Muscle of back (tissue), 11 donors: ENCODE measurements around the gene CLEC17A. TPM values are rescaled to one million over a fixed set of nuclear protein-coding genes. Genes with fewer than 3 reads are reported as not detected.
"Not testable (repeated sequence)": the region's sequence is repeated elsewhere in the genome, so short reads cannot be mapped to it uniquely, and the experiment has no call there.

Experiments
- DNase-seq, 3 donors: peaks; one replicate each; pipeline versions ENCODE4 v3.0.0 to v3.0.0-alpha.2; 2013
- polyA plus RNA-seq, 10 donors: library from polyadenylated mRNA; unstranded; fragments of 120-200 nt; gene quantifications; one replicate each; pipeline ENCODE4 v1.2.1, GENCODE V29; 2013; ENCODE audit not compliant: insufficient read length in 10 of 10

The CLEC17A gene
- polyA plus RNA-seq, 10 donors = 0.05 to 0.21 (median 0.12) TPM; not detected in 4

DNA sequence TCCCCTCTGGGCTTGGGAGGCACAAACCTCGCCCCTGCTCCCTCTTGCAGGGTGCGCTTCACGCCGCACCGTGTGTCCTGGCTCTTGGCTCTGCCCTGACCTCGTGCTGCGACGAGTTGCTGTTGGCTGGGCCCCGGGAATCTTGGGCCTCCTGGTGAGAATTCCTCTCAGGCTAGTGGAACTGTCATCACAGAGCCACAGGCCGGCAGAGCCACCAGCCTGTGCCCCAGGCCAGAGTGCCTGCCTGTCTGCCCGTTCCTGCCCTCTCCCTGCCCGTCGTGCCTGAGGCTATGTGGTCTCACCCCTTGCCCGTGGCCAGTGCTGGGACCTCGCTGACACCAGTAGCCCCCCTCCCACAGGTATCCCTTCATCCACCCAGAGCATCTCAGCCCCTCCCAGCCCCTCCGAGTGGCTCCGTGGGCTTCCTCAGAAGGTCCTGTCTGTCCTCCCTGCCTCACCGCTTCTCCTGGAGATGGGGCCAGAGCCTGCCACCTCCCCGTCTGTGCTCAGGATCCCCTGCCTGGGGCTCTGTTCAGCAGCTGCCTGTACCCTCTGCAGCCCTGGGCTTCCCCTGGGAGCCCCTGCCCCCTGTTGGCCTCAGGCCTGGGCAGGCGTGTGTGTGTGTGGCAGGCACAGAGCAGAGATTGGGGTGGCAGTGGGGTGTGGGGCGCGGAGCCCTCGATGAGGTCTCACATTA is 24.4 kb upstream of the CLEC17A start:
- no peak for DNase-seq

DNA sequence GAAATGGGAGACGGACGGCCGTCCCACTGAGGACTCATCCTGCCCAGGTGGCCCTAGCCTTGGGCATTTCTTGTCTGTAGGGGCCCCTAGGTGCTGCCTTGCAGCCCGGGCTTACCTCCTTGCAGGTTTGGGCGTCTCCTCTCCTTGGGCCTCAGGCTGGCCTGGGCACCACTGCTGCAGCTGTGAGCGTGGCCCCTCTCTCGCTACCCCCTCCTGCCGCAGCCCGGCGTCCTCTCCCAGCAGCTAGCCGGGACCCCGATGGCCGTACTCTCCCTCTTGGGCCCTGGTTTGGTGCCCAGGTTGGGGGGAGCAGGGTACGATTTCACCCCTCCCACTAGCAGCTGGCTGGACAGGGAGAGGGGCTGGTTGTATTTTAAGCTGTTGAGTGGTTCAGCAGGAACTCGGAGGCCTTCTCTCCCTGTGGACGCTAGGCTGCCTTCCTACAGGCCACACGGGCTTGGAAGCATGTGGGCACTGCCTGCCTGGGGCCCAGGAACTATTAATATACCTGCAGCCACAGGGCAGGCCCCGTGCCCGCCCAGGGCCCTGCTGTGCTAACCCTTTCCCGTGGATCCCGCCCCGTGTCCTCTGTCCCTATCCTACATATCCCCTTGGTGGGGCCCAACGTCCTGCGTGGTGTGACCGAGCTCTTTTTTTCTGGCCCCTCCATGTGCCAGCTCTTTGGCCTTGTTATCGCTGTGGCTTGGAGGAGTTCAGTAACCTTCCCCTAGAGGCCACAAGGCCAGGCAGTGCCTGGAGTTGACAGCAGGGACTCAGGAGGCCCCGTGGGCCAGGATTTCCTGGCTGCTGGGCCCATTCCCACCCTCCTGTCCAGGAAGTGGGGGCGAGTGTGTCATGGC is 22.7 kb upstream of the CLEC17A start:
- no peak for DNase-seq

DNA sequence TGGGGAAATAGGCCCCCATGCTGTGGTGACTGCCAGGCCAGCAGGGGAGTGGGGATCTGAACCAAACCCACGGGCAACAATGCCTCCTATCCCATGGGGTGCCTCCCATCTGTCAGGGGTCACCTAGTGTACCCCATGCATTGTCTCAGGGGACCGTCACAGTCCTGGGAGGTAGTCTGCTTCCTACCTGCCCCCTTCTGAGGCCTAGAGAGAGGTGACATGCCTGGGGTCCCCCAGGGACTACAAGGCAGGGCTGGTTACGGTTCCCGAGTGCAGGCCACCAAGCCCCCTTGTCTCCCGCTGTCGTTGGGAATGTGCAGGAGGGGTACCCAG is 22.1 kb upstream of the CLEC17A start:
- DNase-seq = no peak

DNA sequence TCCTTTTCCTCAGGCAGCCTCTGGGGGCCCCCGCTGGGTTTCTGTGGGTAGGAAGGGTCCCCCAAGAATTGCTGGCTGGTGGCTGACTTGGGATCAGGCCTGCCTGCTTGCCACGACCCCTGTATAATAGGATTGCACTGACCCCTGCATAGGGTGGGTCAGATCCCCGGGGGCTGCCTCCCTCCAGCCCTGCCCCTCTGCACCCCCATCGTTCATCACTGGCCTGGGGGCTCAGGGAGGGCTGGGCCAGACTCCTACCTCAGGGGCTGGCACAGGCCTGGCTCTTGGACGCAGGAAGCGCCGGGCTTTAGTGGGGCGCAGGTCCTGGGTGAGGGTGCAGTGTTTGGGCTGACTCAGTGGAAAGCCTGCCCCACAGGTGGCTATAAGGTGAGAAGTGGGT is 21.6 kb upstream of the CLEC17A start:
- no peak for DNase-seq

DNA sequence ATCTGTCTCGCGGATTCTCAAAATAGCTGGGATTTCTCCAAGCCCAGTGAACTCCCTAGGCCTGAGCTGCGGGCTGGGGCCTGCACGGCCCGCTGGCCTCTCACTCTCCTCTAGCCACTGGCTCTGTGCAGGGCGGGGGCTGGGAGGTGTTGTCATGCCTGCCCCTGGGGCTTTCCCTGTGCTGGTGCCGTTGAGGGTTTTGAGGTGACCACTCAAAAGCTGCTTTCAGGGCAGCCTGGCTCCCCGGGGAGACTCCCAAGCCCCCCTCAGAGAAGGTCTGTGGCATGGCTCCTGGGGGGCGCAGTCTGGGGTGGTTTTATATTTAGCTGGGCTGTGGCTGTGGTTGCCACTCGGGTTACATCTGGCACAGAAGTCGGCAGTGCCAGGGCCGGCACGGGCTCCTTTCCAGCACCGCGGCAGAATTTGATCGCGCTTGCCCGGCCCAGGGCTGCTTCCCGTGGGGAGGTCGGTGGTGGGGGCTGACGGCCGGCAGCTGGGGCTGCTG is 21.0 kb upstream of the CLEC17A start:
- peak in 2 of 3 donors; percentile 60 to 73 for DNase-seq

DNA sequence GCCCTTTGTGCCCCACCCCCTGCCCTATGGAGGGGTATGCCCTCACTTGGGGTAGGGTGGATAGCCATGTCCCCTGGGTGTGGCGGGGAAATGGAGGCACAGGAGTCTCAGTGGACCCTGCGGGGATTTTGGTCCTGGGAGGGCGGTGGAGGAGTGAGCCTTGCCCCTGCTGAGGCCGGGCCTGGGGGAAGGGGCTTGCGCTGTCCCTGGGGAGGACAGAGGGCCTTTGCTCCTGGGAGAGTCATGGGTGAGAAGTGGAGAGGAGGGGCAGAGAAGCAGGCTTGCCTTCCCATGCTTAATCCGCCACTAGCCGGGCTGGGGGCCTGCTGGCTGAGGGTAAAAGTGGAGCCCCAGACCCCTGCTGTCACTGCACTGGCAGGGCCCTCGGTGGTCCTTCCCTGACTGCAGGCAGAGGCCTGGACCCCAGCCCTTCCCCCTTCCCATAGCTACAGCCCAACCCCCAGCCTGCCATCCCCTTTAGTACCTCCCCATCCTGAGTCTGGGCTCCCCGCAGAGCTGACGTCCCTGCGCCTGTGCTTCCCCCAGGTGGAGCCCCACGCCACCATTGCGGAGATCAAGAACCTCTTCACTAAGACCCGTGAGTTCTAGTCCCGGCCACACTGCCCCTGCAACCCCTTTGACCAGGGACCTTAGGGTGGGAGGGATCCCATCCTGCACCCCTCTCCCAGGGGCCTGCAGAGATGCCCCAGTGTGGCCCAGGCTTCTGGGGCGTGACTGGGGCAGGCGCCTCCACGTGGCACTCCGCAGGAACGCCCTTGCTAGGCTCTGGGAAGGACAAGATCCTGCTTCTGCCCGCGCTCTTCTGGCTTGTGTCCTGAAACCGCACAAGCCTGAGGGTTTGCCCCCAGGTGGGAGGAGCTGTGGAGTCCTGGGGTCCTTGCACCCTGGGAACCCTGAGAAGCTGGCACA is 20.0 kb upstream of the CLEC17A start:
- no peak for DNase-seq

DNA sequence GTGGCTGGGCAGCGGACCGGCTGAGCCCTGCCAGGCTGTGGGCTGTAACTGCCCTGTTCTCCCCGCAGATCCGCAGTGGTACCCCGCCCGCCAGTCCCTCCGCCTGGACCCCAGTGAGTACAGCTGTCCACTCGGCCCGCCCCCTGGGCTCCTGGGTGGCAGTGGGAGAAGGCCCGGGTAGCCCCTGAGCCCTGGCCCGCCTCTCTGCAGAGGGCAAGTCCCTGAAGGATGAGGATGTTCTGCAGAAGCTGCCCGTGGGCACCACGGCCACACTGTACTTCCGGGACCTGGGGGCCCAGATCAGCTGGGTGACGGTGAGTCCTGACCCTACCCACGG is 19.3 kb upstream of the CLEC17A start:
- no peak for DNase-seq

DNA sequence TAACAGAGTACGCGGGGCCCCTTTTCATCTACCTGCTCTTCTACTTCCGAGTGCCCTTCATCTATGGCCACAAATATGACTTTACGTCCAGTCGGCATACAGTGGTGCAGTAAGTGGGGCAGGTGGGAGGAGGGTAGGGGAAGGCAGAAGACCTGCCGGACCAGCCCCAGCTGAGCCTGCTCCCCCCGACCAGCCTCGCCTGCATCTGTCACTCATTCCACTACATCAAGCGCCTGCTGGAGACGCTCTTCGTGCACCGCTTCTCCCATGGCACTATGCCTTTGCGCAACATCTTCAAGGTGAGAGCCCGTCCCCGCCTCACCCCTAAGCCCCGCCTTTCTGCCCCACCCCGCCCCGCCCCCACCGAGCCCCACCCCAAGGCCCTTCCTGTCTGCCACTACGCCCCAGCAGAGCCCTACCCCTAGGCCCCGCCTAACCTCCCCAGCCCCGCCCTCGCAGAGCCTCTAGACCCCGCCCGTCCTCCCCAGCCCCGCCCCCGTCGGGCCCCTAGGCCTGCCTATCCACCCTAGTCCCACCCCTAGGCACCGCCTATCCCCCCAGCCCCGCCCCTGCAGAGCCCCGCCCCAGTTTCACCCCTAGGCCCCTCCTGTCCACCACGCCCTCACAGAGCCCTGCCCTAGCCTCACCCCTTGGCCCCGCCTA is 18.8 kb upstream of the CLEC17A start:
- no peak for DNase-seq

DNA sequence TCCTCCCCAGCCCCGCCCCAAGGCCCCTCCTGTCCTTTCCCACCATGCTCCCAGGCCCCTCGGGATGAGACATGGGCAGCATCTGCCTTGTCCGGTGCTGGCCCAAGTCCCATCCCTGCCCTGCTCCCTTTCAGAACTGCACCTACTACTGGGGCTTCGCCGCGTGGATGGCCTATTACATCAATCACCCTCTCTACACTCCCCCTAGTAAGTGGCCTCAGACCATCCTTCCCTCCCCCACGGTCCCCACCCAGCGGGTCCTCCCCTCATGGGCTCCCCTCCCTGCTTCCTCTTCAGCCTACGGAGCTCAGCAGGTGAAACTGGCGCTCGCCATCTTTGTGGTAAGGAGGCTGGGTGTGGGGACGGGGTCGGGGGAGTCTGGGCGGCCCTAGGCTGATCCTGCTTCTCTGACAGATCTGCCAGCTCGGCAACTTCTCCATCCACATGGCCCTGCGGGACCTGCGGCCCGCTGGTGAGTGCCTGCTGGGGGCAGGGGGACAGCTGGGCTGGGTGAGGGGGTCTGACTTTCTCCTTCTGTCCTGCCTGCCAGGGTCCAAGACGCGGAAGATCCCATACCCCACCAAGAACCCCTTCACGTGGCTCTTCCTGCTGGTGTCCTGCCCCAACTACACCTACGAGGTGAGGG is 18.1 kb upstream of the CLEC17A start:
- not testable (repeated sequence) for DNase-seq

DNA sequence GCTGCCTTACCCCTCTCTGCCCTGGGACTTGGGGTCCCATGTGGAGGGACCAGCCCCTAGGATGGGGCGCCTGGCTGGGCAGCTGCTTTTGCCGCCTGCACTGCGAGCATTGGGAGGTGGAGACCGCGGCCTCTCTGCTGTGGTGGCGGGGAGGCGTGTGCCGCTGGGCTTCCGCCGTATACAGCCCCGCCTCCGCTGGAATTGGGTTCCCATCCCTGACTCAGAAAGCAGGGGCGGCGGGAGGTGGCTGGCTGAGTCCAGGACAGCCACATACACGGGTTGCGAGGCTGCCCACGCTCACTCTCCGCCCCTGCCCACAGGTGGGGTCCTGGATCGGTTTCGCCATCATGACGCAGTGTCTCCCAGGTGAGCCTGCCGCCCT is 17.6 kb upstream of the CLEC17A start:
- no peak for DNase-seq

DNA sequence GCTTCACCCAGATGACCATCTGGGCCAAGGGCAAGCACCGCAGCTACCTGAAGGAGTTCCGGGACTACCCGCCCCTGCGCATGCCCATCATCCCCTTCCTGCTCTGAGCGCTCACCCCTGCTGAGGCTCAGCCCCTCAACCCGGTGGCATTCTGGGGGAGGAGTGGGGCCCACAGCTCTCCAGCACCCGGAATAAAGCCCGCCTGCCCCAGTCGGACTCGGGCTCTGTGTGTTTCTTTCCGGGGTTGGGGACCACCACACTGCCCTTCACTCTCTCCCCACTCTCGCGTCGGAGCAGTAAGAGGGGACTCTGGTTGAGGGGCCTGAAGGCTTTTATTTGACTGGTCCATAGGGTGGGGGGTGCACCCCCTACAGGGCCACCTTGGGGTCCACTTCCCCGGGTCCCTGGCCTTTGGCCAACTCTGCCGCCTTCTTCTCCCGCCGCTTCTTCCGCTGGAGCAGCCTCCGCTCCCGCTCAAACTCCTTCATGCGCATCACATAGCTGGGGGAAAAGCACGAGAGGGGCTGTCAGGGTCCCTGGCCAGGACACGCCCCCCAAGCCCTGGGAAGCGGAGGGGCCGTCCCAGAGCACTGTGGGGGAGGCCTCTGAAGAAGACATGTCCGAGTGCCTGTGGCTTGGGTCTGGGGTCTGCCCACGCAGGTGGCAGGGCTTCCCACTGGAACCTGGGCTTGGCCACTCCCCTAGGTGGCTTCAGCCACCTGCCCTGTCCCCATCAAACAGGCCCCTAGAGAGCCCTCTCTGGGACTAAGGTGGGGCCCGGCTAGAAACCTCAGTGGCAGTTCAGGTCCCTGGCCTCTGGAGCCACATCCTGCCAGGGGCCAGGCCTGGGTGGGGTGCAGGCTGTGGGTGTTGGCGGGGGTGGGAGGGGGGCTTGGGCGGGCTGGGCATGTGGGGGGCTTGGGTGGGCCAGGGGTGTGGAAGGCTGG is 16.8 kb upstream of the CLEC17A start:
- no peak for DNase-seq

DNA sequence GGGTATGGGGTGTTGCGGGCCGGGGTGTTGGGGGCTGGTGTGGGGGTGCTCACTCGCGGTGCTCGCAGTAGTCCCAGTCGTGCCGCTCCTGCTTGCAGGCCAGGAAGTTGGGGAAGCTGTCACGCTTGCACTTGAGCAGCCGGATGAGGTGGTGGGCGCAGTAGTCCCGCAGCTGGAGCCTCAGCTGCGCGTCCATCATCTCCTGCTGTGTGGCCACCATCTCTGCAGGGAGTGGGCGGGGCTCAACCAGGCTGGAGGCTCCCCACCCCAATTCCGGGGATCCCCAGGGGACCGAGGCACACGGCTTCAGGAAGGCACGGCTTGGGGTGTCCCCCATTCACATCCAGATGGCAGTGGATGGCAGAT is 16.2 kb upstream of the CLEC17A start:
- DNase-seq = no peak

DNA sequence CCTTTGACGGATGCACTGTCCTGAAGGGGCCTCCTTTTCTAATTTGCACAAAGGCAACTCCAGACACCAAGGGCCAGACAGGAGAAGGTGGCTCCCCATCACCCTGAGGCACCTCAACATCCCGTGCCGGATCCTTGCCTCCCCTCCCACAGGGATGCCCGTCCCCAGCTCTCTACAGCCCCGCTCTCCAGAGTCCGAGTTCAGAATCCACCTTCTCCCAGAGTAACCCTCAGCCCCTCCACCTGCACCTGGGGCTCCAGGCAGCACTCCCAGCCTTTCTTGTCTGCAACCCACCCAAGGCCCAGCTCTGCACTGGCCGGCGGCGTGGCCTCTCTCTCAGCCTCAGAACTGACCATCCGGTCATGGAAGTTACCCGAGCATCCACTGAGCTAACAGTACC is 15.8 kb upstream of the CLEC17A start:
- no peak for DNase-seq

DNA sequence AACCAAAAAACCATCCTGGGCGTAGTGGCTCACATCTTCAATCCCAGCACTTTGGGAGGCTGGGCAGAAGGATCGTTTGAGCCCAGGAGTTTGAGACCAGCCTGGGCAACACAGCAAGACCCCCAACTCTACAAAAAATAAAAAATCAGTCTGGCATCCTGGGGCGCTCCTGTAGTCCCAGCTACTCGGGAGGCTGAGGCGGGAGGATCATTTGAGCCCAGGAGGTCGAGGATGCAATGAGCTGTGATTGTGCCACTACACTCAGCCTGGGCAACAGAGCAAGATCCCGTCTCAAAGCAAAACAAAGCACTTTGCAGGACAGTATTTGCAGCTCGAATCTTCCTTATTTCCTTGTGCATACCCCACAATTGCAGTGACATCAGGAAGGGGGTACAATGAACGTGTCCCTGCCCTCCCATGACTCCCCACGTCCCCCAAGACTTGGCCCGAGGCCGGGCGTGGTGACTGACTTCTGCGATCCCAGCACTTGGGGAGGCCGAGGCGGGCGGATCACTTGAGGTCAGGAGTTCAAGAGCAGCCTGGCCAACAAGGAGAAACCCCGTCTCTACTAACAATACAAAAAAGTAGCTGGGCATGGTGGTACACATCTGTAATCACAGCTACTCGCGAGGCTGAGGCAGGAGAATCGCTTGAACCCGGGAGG is 11.9 kb upstream of the CLEC17A start:
- no peak for DNase-seq

DNA sequence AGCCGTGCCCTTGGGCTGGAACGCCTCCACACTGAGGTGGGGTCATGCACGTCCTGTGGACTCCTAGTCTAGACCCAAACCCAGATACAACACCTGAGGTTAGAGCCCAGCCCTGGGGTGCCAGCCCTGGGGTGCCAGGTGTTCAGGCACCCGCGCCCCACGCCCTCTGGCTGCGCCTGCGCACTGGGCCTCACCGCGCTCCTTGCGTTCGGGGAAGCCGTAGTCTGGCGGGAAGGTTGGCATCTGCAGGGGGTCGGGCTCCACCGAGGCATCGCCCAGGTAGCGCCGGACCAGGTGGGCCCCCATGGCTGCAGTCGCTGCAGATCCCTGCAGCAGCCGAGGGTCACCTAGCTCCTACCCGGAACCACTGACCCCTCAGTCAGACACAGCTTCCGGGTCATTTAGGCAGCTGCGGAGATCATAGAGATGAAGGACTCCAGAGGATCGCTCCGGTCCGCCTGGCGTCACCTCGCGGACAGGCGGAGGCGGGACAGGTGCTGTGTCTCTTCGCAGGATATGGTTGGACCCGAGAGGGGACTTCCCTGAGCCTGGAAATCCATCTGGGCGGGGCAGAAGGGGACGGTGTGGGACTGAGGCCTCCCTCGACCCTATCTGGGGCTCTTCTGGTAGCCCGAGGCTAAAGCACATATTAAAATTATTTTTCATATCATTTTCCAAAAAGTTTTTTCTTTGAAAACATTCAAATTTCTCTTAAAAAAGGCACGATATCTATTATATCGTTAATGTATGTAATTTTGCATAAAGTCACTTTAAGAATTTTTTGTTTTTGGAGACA is 11.0 kb upstream of the CLEC17A start, which contains the start of gene NDUFB7:
NDUFB7 (minus strand) TSS at position 372 of the 796 bp plus-strand sequence; CDS start at position 306, 66 bp downstream.
- DNase-seq = peak; percentile 93 to 97 (median 94)

DNA sequence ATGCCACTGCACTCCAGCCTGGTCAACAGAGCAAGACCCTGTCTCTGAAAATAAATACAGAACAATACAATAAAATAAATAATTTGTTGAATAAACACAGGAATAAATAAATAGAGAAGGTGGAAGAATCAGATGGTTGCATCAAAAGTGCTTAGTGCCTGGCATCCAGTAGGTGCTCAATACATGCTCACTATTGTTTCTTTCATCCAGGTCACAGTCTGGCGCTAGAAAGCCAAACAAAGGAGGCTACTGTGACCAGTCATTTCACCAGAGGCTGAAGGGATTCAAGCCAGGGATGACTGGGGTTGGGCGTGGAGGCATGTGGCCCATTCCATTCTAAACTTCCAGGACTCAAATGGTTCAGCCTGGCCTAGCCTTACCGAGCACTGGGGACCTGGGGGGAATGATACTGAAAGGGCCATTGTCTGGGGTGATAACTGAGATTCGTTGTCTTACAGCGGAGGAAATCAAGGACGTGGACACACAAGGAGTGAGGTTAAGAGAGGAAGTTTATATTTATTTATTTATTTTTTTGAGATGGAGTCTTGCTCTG is 7.4 kb upstream of the CLEC17A start:
- no peak for DNase-seq

DNA sequence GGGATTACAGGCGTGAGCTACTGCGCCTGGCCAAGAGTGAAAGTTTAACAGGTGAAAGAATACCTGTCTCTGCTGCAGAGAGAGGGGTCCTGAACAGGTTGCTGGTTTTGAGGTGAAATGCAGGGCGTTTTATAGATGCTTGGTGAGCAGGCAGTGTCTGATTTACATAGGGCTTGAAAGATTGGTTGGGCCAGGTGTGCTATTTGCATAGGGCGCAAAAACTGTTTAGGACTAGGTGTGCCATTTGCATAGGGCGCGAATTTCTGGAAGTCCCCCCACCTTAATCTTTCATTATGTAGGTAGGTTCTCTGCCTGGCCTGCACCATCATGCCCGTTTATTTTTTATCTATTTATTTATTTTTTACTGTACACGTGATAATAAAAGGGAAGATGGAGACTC is 6.5 kb upstream of the CLEC17A start:
- no peak for DNase-seq

DNA sequence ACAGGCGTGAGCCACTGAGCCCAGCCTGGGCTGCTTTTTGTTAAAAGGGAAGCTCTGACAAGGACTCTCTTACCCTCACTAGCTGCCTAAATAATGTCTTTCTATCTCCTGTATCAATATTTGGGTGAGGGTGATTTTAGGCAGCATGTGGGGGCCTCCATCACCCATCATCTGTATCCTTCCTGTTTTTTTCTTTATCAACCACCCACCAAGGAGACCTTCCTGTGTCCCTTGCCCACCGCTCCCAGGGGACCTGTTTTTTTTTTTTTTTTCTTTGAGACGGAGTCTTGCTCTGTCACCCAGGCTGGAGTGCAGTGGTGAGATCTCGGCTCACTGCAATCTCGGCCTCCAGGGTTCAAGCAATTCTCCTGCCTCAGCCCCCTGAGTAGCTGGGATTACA is 5.6 kb upstream of the CLEC17A start:
- no peak for DNase-seq
